HG03469 (cell line): ENCODE data around the gene MAN2A1.
"Not testable (repeated sequence)": the region's sequence is repeated elsewhere in the genome, so short reads cannot be mapped to it uniquely, and the experiment has no call there.

Source experiments
- ATAC-seq: cut with Tn5 transposase; IDR thresholded peaks from one replicate; pipeline ENCODE4 v1.9.1; 2021; ENCODE audit warnings: mild to moderate bottlenecking, moderate library complexity, moderate number of reproducible peaks; ENCODE audit not compliant: unreplicated experiment

The MAN2A1 gene

DNA sequence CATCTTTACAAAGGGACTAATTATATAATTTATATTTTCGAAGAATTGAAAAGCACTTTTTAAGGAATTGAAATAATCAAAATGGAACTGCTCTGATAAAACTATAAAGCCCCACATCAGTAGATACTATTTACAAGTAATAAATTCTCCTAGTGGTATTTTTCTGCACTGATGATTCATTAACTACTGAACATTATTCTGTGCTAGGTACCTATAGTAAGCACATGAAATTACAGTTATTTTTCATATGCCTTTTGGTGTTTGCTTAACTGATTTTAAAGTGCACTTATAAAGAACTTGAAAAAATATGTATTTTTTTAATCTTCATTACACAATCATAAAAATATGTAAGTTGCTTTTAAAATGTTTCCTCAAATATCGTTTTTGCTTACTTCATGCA lies 123.0 kb downstream of the MAN2A1 start:
- no peak for ATAC-seq

GRCh38 chr5:109816732-109817131 lies 127.0 kb downstream of the MAN2A1 start:
- no peak for ATAC-seq

DNA sequence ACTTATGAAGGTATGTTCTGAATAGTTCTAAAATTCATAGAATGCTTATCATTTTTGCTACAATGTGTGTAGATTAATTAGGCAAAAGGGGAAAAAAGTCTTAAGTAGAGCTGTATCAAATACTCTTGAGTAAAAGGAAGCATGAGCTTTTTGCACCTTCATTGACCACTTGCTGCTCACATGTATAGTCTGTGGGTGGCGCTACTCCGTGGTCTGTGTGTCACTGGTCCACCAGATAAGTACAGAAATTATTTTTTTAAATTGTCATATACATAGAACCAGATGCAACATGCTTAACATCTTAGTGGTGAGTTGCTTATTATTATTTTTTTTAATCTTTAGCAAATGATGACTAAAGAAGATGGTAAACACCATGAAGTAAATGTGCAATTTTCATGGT lies 130.2 kb downstream of the MAN2A1 start:
- ATAC-seq, result no peak

DNA sequence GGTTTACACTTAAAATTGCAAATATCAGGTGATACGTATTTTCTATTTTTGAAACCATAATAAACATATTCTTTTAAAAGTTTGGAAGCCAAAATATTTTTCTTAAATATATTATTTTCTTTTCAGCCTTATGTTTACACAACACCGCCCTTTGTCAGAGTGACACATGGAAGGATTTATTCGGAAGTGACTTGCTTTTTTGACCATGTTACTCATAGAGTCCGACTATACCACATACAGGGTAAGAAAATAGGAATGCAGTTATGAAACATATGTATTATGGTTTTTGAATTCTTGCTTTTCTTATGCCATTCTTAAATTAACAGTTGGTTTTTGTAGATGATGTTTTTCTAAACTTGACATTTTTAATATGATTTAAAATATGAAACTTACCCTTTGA lies 133.9 kb downstream of the MAN2A1 start:
- ATAC-seq, result no peak

DNA sequence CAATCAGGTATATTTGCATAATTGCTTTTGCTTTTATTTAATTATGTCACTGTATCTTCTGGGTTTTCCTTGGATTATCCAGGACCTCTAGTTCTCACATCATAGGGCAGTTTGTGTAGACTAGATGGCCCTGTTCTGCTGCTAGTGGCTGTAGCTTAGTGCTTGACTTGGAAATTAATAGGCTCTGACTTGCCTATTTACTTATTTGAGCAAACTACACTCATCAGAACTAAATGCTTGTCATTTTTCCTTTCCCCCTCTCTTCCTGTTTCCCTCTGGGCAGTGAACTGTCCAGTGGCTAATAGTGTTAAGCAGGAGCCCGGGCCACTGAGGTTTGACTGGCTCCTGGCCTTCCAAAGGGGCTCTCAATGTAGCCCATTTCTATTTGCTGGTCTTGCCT lies 135.7 kb downstream of the MAN2A1 start:
- no peak for ATAC-seq

DNA sequence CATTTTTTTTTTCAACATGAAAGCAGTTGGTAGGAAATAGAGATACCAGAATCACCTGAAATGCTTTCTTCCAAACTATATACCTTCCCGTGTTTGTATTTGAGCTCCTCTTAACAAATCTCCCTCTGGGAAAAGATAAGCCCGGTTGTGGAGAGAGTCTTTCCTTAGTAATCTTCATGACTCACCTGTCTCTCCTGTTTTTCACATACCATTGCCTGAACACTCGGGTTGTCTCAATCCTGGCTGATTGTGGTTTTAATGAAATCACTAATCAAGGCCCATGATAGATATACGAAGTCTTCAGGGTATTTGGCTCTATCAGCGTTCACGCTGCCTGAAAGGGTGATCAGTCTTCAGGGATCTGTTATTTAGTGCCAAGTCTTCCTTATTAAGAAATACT lies 136.7 kb downstream of the MAN2A1 start:
- ATAC-seq, result no peak

GRCh38 chr5:109829331-109829730 lies 139.6 kb downstream of the MAN2A1 start:
- ATAC-seq, result no peak

DNA sequence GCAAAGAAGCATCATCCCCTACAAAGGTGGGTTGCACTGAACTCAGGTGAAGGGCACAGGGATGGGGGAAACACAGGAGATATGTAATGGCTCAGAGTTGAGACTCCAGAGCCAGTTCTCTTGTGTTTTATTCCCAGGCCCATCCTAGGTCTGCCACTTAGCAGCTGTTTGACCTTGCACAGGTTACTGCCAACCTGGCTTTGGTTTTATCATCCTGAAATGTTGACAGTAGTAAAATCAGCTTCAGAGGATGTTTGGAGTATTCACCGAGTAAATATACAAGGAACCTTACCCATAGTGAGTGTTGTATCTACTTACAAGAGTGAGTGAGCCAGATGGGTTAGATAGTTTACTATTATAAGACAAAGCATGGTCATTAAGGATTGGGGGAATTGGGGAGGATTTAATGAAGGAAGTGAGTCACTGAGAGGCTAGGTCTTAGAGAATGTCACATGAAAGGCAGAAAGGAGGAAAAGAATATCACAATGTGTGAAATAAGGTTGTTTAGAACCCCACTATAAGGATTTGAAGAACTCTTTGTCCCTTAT lies 141.3 kb downstream of the MAN2A1 start:
- ATAC-seq, result no peak

- not testable (repeated sequence) for ATAC-seq
Observed at GRCh38 chr5:109832207-109833188, 142.8 kb downstream of the MAN2A1 start.

GRCh38 chr5:109833946-109834345 lies 144.2 kb downstream of the MAN2A1 start:
- no peak for ATAC-seq

DNA sequence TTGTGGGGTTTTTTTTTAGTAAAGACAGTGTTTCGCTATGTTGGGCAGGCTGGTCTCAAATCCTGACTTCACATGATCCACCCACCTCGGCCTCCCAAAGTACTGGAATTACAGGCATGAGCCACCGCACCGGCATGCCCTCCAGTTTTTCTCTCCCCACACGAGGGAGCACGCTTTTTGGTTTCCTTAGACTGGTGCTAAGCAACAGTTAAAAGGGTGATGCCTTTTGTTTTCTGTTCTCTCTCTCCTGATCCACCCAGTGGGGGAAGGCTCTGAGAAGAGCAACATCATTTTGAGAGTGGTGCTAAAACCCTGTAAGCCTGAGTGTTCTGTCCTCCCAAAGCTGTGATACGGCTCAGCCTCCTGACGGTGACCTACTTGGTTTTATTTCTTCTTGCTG lies 146.6 kb downstream of the MAN2A1 start:
- no peak for ATAC-seq

GRCh38 chr5:109837231-109837861 lies 147.6 kb downstream of the MAN2A1 start:
- no peak for ATAC-seq

DNA sequence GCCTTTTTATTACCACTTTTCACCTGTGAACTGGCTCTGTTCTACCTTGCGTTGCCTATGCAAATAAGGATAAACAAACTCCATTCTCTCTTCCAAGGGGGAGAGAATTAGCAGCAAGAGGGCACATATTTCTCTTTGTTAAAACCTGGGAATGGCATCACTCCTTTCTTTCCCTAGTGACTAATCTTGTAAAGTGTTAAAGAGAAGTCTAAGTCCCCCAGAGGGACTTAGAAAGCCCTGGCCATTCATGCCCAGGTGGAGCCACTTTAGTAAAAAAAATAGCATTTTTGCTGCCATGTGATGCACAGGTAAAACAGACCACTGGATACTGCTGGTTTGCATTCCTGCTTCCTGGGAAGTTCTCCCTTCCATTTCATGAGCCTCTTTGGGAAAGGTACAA lies 148.4 kb downstream of the MAN2A1 start:
- ATAC-seq, result no peak

DNA sequence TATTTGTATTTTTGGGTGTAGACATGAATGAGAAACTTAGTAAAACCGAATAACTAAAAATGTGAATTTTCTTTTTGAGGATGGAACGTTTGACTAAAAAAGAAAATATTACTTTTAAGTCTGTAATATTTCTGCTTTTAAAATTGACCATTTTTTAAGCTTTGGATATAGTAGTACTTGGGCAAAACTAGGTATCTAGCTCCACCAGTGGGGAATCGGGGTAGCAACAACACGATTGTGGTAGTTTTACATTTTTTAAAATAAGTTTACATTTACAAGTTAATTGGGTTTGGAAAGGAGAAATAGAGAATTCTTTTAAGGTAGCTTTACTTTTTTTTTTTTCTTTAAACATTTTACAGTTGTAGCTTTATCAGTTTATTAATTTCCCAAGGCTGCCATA lies 154.4 kb downstream of the MAN2A1 start:
- no peak for ATAC-seq

DNA sequence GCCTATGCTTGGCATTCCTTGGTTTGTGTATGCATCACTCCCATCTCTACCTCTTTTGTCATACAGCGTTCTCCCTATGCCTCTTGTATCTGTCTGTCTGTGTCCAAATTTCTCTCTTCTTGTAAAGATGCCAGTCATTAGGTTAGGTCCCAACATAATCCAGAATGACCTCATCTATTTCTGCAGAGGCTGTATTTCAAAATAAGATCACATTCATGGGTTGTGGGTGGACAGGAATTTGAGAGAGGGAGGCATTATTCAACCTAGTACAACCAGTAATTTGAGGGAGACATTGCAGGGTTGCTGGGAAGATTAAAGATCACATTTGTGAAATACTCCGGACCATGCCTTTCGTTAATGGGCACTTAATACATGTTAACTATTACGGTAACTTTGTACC lies 155.0 kb downstream of the MAN2A1 start:
- ATAC-seq, result no peak

GRCh38 chr5:109848130-109848529 lies 158.4 kb downstream of the MAN2A1 start:
- no peak for ATAC-seq

DNA sequence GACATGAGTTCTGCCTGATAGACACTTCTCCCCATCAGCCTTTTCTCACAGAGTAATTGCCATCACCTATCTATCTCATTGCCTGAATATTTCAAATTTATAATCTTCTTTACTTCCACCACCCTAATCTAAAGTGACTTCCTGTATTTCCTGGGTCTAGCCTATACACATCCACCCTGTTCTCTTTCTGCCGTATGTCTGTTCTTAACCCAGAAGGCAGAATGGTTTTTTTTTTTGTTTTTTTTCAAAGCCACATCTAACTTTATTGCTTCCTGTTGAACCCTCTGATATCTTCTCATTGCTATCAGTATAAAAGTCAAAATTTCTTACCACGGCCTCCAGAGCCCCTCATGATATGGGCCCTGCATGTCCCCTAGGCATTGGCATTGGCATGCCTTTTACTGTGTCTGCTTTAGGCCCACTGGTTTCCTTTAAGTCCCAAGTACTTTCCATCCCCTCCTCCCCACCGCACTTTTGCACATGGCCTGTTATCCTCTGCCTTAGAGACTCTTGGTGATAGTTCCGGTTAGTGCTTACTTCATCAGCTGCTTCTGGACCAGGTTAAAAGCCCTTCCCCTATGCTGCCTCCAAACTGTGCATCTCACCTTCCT lies 159.9 kb downstream of the MAN2A1 start:
- no peak for ATAC-seq

DNA sequence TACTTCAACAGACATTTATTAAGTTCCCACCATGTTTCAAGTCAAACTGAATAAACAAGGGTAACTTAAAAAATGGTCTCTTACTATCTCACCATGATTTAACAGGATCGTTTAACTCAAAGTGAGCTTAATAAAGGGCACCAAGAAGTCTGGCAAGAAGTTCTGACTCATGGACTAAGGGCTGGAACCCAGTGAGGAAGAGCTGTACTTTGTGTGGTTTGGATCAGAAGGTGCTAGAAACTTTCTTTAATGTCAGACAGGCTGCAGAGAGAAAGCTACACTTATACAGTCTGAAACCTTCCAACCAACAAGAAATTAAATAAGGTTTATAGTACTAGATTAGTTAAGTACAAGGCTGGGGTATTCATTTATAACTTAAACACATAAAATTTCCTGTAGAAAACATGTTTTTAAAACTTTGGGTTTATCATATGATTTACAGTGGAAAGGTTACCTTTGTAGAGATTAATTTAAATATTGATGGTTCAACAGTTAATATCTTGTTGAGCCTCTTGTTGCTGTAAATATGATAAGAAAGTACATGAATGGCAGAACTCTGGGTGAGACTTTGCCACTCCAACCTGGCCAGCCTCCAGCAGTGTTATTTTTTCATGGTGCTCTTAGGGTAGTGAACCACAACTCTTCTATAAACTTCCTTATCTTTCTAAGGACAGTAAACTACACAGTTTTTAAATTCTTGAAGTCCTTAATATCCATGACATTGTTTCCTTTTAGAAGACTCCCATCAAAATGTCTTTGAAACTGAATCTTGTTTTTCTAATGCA lies 162.8 kb downstream of the MAN2A1 start:
- no peak for ATAC-seq

DNA sequence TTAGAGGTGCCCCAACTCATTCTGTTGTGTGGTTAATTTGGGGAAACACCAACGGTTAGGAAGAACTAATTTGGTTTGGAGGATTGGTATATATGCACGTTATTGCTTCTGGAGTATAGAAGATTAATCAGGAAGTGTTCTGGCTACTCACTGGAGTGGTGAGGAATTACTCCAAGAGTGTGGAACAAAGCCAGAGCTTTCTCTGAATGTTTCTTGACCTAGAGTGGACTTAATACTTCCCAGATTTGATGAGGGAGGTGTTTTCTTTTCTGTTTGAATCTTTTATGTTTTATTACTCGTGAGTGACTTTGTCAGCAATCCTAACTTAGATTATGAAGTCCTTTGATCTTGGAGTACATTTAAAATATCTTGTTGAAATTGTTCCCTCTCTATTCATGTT lies 163.7 kb downstream of the MAN2A1 start:
- ATAC-seq, result no peak

DNA sequence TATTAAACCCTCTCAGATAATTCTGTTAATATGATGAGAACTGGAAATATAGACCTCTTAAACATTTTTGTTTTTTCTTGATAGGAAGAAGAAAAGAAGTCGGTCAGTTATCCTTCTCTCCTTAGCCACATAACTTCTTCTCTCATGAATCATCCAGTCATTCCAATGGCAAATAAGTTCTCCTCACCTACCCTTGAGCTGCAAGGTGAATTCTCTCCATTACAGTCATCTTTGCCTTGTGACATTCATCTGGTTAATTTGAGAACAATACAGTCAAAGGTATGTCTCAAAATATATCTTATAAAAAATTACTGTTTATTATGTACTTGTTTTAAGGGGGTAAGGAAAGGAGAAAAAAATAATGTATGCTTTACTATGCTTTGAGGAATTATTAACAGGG lies 165.3 kb downstream of the MAN2A1 start:
- ATAC-seq, result no peak
